Brain microvascular endothelial cell (primary cell): ENCODE results near the gene DDC.

Experiments
- DNase-seq: peaks from one replicate; pipeline ENCODE4 v3.0.0-alpha.2; 2020
- H3K27ac ChIP-seq: fragments of 250-450 bp; sonication (Bioruptor Pico); 2 replicates; pipeline ENCODE4 v1.5.1; 2020; ENCODE audit warnings: mild to moderate bottlenecking, moderate library complexity
- H3K27me3 ChIP-seq: fragments of 250-450 bp; sonication (Bioruptor Pico); replicated peaks from 2 replicates; pipeline ENCODE4 v1.5.1; 2020; ENCODE audit warnings: mild to moderate bottlenecking
- H3K36me3 ChIP-seq: fragments of 250-450 bp; sonication (Bioruptor Pico); replicated peaks from 2 replicates; pipeline ENCODE4 v1.5.1; 2020; ENCODE audit warnings: mild to moderate bottlenecking
- H3K4me3 ChIP-seq: 2 replicates; pipeline ENCODE4 v1.5.1; 2011; ENCODE audit warnings: low read depth, mild to moderate bottlenecking, control low read depth, low read length, moderate library complexity
- CTCF ChIP-seq: IDR thresholded peaks from 2 replicates; pipeline ENCODE4 v1.5.1; 2011; ENCODE audit warnings: low read depth, mild to moderate bottlenecking, moderate library complexity, low read length, control low read depth, inconsistent platforms; ENCODE audit errors: missing control alignments
- in situ Hi-C: cut with HindIII; loops from 2 replicates; pipeline ENCODE4 v1.10.0; 2017; ENCODE audit warnings: low sequenced_read_pairs, low pct_ligation_motif_present

DDC gene

GRCh38 chr7:50513166-50513871, 51.9 kb downstream of the DDC start:
- TF ChIP-seq CTCF, result no peak
- Histone ChIP-seq H3K4me3 (no peak overlapping the region), H3K36me3 (no peaks in the 10 kb centered on the region), H3K27ac (no peak overlapping the region), H3K27me3 (peaks cover 7% of the 10 kb centered on the region)
- no peak for DNase-seq
- in situ Hi-C loops, result no loop called here

GRCh38 chr7:50512384-50512783, 52.8 kb downstream of the DDC start:
- in situ Hi-C loops, result no loop called here
- Histone ChIP-seq H3K4me3 (no peak overlapping the region), H3K36me3 (no peaks in the 10 kb centered on the region), H3K27ac (no peak overlapping the region), H3K27me3 (peaks cover 7% of the 10 kb centered on the region)
- no peak for DNase-seq
- no peak for TF ChIP-seq CTCF

- no peaks in the 10 kb centered on the region for H3K36me3 ChIP-seq
- peaks cover 4% of the 10 kb centered on the region for H3K27me3 ChIP-seq
- no peak for TF ChIP-seq CTCF
- no peak for DNase-seq
- H3K27ac ChIP-seq, result no peak overlapping the region
- no peak overlapping the region for H3K4me3 ChIP-seq
- in situ Hi-C loops, result no loop called here
These were observed 55.7 kb downstream of the DDC start for GRCh38 chr7:50509459-50509858.

- TF ChIP-seq CTCF, result no peak
- no peak for DNase-seq
- H3K27ac ChIP-seq, result no peak overlapping the region
- peaks cover 4% of the 10 kb centered on the region for H3K27me3 ChIP-seq
- H3K36me3 ChIP-seq, result no peaks in the 10 kb centered on the region
- no peak overlapping the region for H3K4me3 ChIP-seq
- in situ Hi-C loops, result no loop called here
These were observed 56.7 kb downstream of the DDC start for GRCh38 chr7:50508471-50508943.

GRCh38 chr7:50507898-50508470, 57.2 kb downstream of the DDC start:
- TF ChIP-seq CTCF, result no peak
- Histone ChIP-seq H3K27me3 (peaks cover 2% of the 10 kb centered on the region), H3K27ac (no peak overlapping the region), H3K36me3 (no peaks in the 10 kb centered on the region), H3K4me3 (no peak overlapping the region)
- in situ Hi-C loops, result no loop called here
- DNase-seq, result no peak
